CD4-positive, alpha-beta T cell treated with Interleukin-15 for 1 hour (primary cell): ENCODE data around the gene VEGFB.
A peak's percentile ranks its signal among the peaks of the same experiment; 100 is the strongest.

ENCODE experiments used
- DNase-seq: peaks from one replicate; pipeline ENCODE4 v3.0.0-alpha.2; 2020

VEGFB gene

GRCh38 chr11:64247729-64248531, 13.5 kb downstream of the VEGFB start:
- DNase-seq, result no peak

GRCh38 chr11:64248578-64248977, 14.2 kb downstream of the VEGFB start:
- DNase-seq, result no peak

- no peak for DNase-seq
Observed at GRCh38 chr11:64249038-64249437, 14.7 kb downstream of the VEGFB start.

GRCh38 chr11:64249563-64250414, 15.4 kb downstream of the VEGFB start:
- DNase-seq, result no peak

- DNase-seq, result no peak
Observed at GRCh38 chr11:64250415-64251015, 16.1 kb downstream of the VEGFB start.

- peak; percentile 57 for DNase-seq
Observed at GRCh38 chr11:64251016-64251752, 16.8 kb downstream of the VEGFB start, which contains the start of gene PLCB3. PLCB3 (plus strand) TSS chr11:64251530; CDS start chr11:64251650, 120 bp downstream.

GRCh38 chr11:64251753-64252002, 17.3 kb downstream of the VEGFB start:
- no peak for DNase-seq

- no peak for DNase-seq
Observed at GRCh38 chr11:64252003-64252872, 17.9 kb downstream of the VEGFB start.

- DNase-seq, result no peak
Observed at GRCh38 chr11:64253043-64253442, 18.7 kb downstream of the VEGFB start.

- DNase-seq, result no peak
Observed at GRCh38 chr11:64253481-64253880, 19.1 kb downstream of the VEGFB start.

GRCh38 chr11:64254326-64254725, 19.9 kb downstream of the VEGFB start:
- DNase-seq, result no peak

- no peak for DNase-seq
Observed at GRCh38 chr11:64255135-64256128, 21.0 kb downstream of the VEGFB start.

- no peak for DNase-seq
Observed at GRCh38 chr11:64256300-64256699, 21.9 kb downstream of the VEGFB start.

GRCh38 chr11:64258356-64258755, 24.0 kb downstream of the VEGFB start:
- no peak for DNase-seq

- DNase-seq, result no peak
Observed at GRCh38 chr11:64258946-64259532, 24.7 kb downstream of the VEGFB start.

GRCh38 chr11:64259533-64260067, 25.2 kb downstream of the VEGFB start:
- no peak for DNase-seq

GRCh38 chr11:64260147-64260708, 25.8 kb downstream of the VEGFB start:
- no peak for DNase-seq

GRCh38 chr11:64261556-64262080, 27.2 kb downstream of the VEGFB start:
- DNase-seq, result no peak

- DNase-seq, result no peak
Observed at GRCh38 chr11:64262271-64263002, 28.1 kb downstream of the VEGFB start.
